ENCODE measurements around the gene EMCN.
"Not testable (repeated sequence)": the region's sequence is repeated elsewhere in the genome, so short reads cannot be mapped to it uniquely, and the experiment has no call there.

Gene EMCN

GRCh38 chr4:100357542-100357941, 160.3 kb downstream of the EMCN start:
- H3K4me1 ChIP-seq (ENCODE audit: control insufficient read depth, insufficient read depth, low read length, unreplicated experiment): peaks cover 9% of the 10 kb centered on the region
- H2AFZ ChIP-seq (ENCODE audit: low read length, unreplicated experiment): no peak overlapping the region
- H3K4me3 ChIP-seq (ENCODE audit: low read depth, low read length): no peak overlapping the region
- no peak overlapping the region for H3K27ac ChIP-seq (ENCODE audit: low read depth, low read length)
- H3K79me2 ChIP-seq (ENCODE audit: control insufficient read depth, insufficient read depth, low read length, unreplicated experiment): no peaks in the 10 kb centered on the region
- no peaks in the 10 kb centered on the region for H3K36me3 ChIP-seq (ENCODE audit: insufficient read depth, low read length)
- no peaks in the 10 kb centered on the region for H3K27me3 ChIP-seq (ENCODE audit: insufficient read depth, low read length)

GRCh38 chr4:100356172-100356571, 161.7 kb downstream of the EMCN start:
- Histone ChIP-seq H3K36me3 (ENCODE audit: insufficient read depth, low read length) (no peaks in the 10 kb centered on the region), H2AFZ (ENCODE audit: low read length, unreplicated experiment) (no peak overlapping the region), H3K4me3 (ENCODE audit: low read depth, low read length) (no peak overlapping the region), H3K27me3 (ENCODE audit: insufficient read depth, low read length) (no peaks in the 10 kb centered on the region), H3K4me1 (ENCODE audit: control insufficient read depth, insufficient read depth, low read length, unreplicated experiment) (no peaks in the 10 kb centered on the region), H3K27ac (ENCODE audit: low read depth, low read length) (no peak overlapping the region), H3K79me2 (ENCODE audit: control insufficient read depth, insufficient read depth, low read length, unreplicated experiment) (no peaks in the 10 kb centered on the region)

GRCh38 chr4:100352352-100352751, 165.5 kb downstream of the EMCN start:
- H3K27me3 ChIP-seq (ENCODE audit: insufficient read depth, low read length); H3K79me2 ChIP-seq (ENCODE audit: control insufficient read depth, insufficient read depth, low read length, unreplicated experiment); H2AFZ ChIP-seq (ENCODE audit: low read length, unreplicated experiment); H3K4me3 ChIP-seq (ENCODE audit: low read depth, low read length); H3K27ac ChIP-seq (ENCODE audit: low read depth, low read length); H3K36me3 ChIP-seq (ENCODE audit: insufficient read depth, low read length): not testable (repeated sequence)
- H3K4me1 ChIP-seq (ENCODE audit: control insufficient read depth, insufficient read depth, low read length, unreplicated experiment): peaks cover 16% of the 10 kb centered on the region

GRCh38 chr4:100348473-100348872, 169.3 kb downstream of the EMCN start:
- peak overlapping the region; percentile 12 for H2AFZ ChIP-seq (ENCODE audit: low read length, unreplicated experiment)

GRCh38 chr4:100347241-100347640, 170.6 kb downstream of the EMCN start:
- Histone ChIP-seq H3K27ac (ENCODE audit: low read depth, low read length) (no peak overlapping the region), H3K79me2 (ENCODE audit: control insufficient read depth, insufficient read depth, low read length, unreplicated experiment) (no peaks in the 10 kb centered on the region), H3K4me3 (ENCODE audit: low read depth, low read length) (no peak overlapping the region), H3K4me1 (ENCODE audit: control insufficient read depth, insufficient read depth, low read length, unreplicated experiment) (peaks cover 18% of the 10 kb centered on the region), H3K27me3 (ENCODE audit: insufficient read depth, low read length) (no peaks in the 10 kb centered on the region), H2AFZ (ENCODE audit: low read length, unreplicated experiment) (peak overlapping the region; percentile 22), H3K36me3 (ENCODE audit: insufficient read depth, low read length) (no peaks in the 10 kb centered on the region)

More at GRCh38 chr4:100348473-100348872, 169.3 kb downstream of the EMCN start:
- peaks cover 18% of the 10 kb centered on the region for H3K4me1 ChIP-seq (ENCODE audit: control insufficient read depth, insufficient read depth, low read length, unreplicated experiment)
- no peaks in the 10 kb centered on the region for H3K36me3 ChIP-seq (ENCODE audit: insufficient read depth, low read length)
- no peaks in the 10 kb centered on the region for H3K79me2 ChIP-seq (ENCODE audit: control insufficient read depth, insufficient read depth, low read length, unreplicated experiment)
- no peak overlapping the region for H3K4me3 ChIP-seq (ENCODE audit: low read depth, low read length)
- peak overlapping the region; percentile 69 for H3K27ac ChIP-seq (ENCODE audit: low read depth, low read length)
- H3K27me3 ChIP-seq (ENCODE audit: insufficient read depth, low read length): no peaks in the 10 kb centered on the region

- Histone ChIP-seq H3K4me1 (ENCODE audit: control insufficient read depth, insufficient read depth, low read length, unreplicated experiment) (peaks cover 22% of the 10 kb centered on the region), H3K27ac (ENCODE audit: low read depth, low read length) (no peak overlapping the region), H3K79me2 (ENCODE audit: control insufficient read depth, insufficient read depth, low read length, unreplicated experiment) (no peaks in the 10 kb centered on the region), H3K36me3 (ENCODE audit: insufficient read depth, low read length) (no peaks in the 10 kb centered on the region), H2AFZ (ENCODE audit: low read length, unreplicated experiment) (no peak overlapping the region), H3K4me3 (ENCODE audit: low read depth, low read length) (no peak overlapping the region), H3K27me3 (ENCODE audit: insufficient read depth, low read length) (no peaks in the 10 kb centered on the region)
Measured at GRCh38 chr4:100345585-100345984, 172.2 kb downstream of the EMCN start.

Measured in ACC112 (cell line).